ENCODE measurements around the gene ITGB8.

GRCh38 chr7:20306180-20306946, 24.3 kb upstream of the ITGB8 start:
- TF ChIP-seq CTCF (IDR thresholded peaks at IDR 0.05) (no peak), ZFX (IDR thresholded peaks at IDR 0.05; ENCODE audit: borderline replicate concordance) (no peak)

All from 22Rv1 (cell line).